GM21619 (cell line): ENCODE measurements around the gene CHURC1.
"Not testable (repeated sequence)": the region's sequence is repeated elsewhere in the genome, so short reads cannot be mapped to it uniquely, and the experiment has no call there.

Experiments used
- ATAC-seq: cut with Tn5 transposase; IDR thresholded peaks from one replicate; pipeline ENCODE4 v1.9.1; 2021; ENCODE audit not compliant: unreplicated experiment

Gene CHURC1

GRCh38 chr14:64906022-64906421, 8.2 kb upstream of the CHURC1 start:
- ATAC-seq, result no peak

- no peak for ATAC-seq
Measured at GRCh38 chr14:64910847-64911495, 3.3 kb upstream of the CHURC1 start.

DNA sequence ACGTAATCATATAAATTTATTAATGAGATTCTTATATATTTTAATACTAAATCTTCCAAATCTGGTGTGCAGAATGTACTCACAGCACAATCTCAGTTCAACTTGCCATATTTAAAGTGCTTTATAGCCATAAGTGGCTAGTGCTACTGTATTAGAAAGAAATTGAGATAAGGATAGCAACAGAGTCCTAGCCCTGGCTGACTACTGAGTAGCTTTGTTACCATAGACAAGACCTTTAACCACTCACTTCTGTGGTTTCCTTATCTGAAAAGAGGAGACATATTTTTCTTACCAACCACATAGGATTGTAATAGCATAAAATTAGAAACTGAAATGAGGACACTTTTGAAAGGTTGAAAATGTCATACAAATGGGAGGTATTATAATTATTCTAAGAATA, 2.0 kb upstream of the CHURC1 start:
- ATAC-seq, result no peak

GRCh38 chr14:64913477-64913876, 778 bp upstream of the CHURC1 start:
- ATAC-seq, result not testable (repeated sequence)

GRCh38 chr14:64915029-64915424, 772 bp downstream of the CHURC1 start:
- ATAC-seq, result no peak

- ATAC-seq, result no peak
Measured at GRCh38 chr14:64915797-64916196, 1.5 kb downstream of the CHURC1 start.

- ATAC-seq, result no peak
Measured at GRCh38 chr14:64918216-64918615, 4.0 kb downstream of the CHURC1 start.

- ATAC-seq, result no peak
Measured at GRCh38 chr14:64919215-64919614, 5.0 kb downstream of the CHURC1 start.

- no peak for ATAC-seq
Measured at GRCh38 chr14:64919618-64920017, 5.4 kb downstream of the CHURC1 start.

DNA sequence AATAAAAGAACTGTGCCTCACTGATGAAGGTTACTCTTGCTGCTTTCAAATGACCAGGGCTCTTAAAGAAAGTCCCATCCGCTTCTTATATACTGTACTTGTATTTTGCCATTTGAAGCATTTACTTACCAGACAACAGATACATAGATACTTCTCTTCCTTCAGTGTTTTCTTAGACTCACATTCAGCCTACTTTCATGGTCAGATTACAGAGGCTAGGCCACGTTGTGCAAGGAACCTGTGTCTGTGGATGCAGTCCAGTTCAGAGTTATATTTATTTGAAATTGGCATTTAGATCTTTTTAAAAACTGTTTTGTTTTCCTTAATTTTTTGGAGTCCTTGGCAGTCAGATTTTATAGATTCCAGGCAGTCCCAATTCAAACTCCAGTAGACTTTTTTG, 6.2 kb downstream of the CHURC1 start:
- no peak for ATAC-seq

- no peak for ATAC-seq
Measured at GRCh38 chr14:64923015-64923414, 8.8 kb downstream of the CHURC1 start.

- no peak for ATAC-seq
Measured at GRCh38 chr14:64926398-64926995, 12.2 kb downstream of the CHURC1 start.

- no peak for ATAC-seq
Measured at GRCh38 chr14:64927031-64927430, 12.8 kb downstream of the CHURC1 start.

- peak; percentile 82 for ATAC-seq
Measured at GRCh38 chr14:64928239-64929013, 14.2 kb downstream of the CHURC1 start.

DNA sequence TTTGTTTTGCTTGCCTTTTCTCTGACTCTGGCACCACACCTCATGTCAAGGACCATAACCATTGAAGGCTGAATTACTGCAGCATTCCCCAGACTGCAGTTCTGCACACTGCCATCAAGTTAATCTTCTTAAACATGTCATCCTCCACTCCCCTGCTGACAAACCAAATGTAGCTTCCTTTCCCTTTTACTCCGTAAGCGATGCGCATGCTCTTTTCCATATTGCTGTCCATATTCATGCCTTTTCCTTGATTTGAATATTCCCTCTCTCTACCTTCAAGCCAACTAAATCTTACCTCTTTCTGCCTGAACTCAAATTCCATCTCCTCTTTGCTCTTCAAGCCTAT, 14.7 kb downstream of the CHURC1 start:
- ATAC-seq, result no peak

- ATAC-seq, result no peak
Measured at GRCh38 chr14:64930085-64930843, 16.0 kb downstream of the CHURC1 start.

DNA sequence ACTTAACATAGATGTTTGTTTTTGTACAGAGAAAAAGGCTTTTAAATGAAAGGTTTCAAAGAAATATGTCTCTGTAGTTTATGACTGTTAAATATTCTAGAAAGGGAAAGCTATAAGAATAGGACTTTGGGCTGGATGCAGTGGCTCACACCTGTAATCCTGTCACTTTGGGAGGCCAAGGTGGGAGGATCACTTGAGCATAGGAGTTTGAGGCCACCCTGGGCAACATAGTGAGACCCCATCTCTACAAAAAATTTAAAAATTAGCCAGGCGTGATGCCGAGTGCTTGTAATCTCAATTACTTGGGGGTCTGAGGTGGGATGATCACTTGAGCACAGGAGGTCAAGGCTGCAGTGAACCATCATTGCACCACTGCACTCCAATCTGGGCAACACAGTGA, 16.9 kb downstream of the CHURC1 start:
- no peak for ATAC-seq

- ATAC-seq, result no peak
Measured at GRCh38 chr14:64932231-64932630, 18.0 kb downstream of the CHURC1 start.

DNA sequence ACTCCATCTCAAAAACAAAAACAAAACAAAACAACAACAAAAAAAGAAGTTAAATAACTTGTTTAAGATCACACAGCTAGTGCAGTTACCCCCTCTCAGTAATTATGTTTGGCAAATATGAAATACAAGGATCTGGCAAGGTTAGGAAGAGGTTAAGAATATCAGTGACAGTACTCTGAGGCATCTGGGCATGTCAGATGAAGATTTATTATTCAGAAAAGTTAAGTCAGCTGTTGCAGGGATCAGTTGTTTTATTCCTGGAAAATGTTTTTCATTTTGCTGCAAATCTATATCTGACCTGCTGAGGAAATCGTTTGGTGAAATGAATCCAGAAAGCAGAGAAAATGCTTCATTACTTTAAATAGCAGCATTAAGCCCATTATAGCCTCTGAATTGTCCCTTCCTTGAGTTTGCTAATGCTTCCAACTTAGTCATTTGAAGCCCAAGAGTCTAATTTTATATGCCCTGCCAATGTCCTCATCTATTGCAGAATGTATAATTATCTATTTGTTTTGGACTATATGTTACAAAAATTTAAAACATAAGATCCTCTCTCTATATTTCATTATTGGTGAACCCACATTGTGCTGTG, 20.2 kb downstream of the CHURC1 start:
- ATAC-seq, result no peak

GRCh38 chr14:64935508-64935907, 21.3 kb downstream of the CHURC1 start:
- no peak for ATAC-seq

GRCh38 chr14:64937171-64937820, 23.0 kb downstream of the CHURC1 start:
- ATAC-seq, result no peak
